ENCODE data around the gene ZNF296. TPM values are rescaled to one million over a fixed set of nuclear protein-coding genes. Genes with fewer than 3 reads are reported as not detected.

The ZNF296 gene
- total and polyA plus RNA-seq, 12 donors, result 0.15 to 0.95 (median 0.22) TPM; not detected in 5

- TF ChIP-seq CTCF (IDR thresholded peaks at IDR 0.05), result no peak
- H3K9me3 ChIP-seq, result no peaks in the 10 kb centered on the region
- WGBS, 2 donors, result 75 to 80% methylated on average over 7 of the region's 7 CpGs
- peaks cover 0 to 73% (median 27%) of the 10 kb centered on the region in 9 donors for H3K36me3 ChIP-seq
- intact Hi-C loops (cut with DNase I), result no loop called here
- peak overlapping the region in 1 of 10 donors; percentile 30 for H3K4me3 ChIP-seq
- DNase-seq (no peak), ATAC-seq (no peak)
- peak overlapping the region in 3 of 10 donors; percentile 30 to 63 (median 62) for H3K27ac ChIP-seq
- H3K4me1 ChIP-seq, result peaks cover 0 to 79% (median 51%) of the 10 kb centered on the region in 9 donors
- no peaks in the 10 kb centered on the region for H3K27me3 ChIP-seq
Observed at GRCh38 chr19:45047188-45047797, 29.0 kb downstream of the ZNF296 start.

- no peak for TF ChIP-seq CTCF (IDR thresholded peaks at IDR 0.05)
- Histone ChIP-seq H3K4me3 (no peak overlapping the region), H3K27me3 (no peaks in the 10 kb centered on the region), H3K36me3 (peaks cover 0 to 73% (median 34%) of the 10 kb centered on the region in 9 donors), H3K9me3 (no peaks in the 10 kb centered on the region), H3K27ac (peak overlapping the region in 8 of 10 donors; percentile 28 to 63 (median 40)), H3K4me1 (peaks cover 0 to 82% (median 56%) of the 10 kb centered on the region in 9 donors)
- WGBS, 2 donors, result 77 to 78% methylated on average over 7 of the region's 7 CpGs
- intact Hi-C loops (cut with DNase I), result no loop called here
- ATAC-seq (peak in 3 of 8 donors; percentile 16 to 25 (median 20)), DNase-seq (no peak)
Observed at GRCh38 chr19:45046355-45046754, 29.9 kb downstream of the ZNF296 start.

GRCh38 chr19:45045671-45046353 is 30.5 kb downstream of the ZNF296 start:
- Histone ChIP-seq H3K27me3 (no peaks in the 10 kb centered on the region), H3K36me3 (peaks cover 0 to 74% (median 37%) of the 10 kb centered on the region in 9 donors), H3K4me3 (no peak overlapping the region), H3K4me1 (peaks cover under 1 to 83% (median 57%) of the 10 kb centered on the region in 9 donors), H3K9me3 (no peaks in the 10 kb centered on the region), H3K27ac (peak overlapping the region in 8 of 10 donors; percentile 28 to 63 (median 40))
- WGBS, 2 donors, result 53 to 58% methylated on average over 14 of the region's 14 CpGs
- no peak for TF ChIP-seq CTCF (IDR thresholded peaks at IDR 0.05)
- ATAC-seq, result peak in 7 of 8 donors; percentile 28 to 58 (median 52)
- DNase-seq, result no peak
- intact Hi-C loops (cut with DNase I), result no loop called here

GRCh38 chr19:45041125-45041524 is 35.2 kb downstream of the ZNF296 start:
- H3K4me3 ChIP-seq, result no peak overlapping the region
- DNase-seq (no peak), ATAC-seq (no peak)
- no peaks in the 10 kb centered on the region for H3K27me3 ChIP-seq
- peaks cover 0 to 80% (median 37%) of the 10 kb centered on the region in 9 donors for H3K36me3 ChIP-seq
- TF ChIP-seq CTCF (IDR thresholded peaks at IDR 0.05), result no peak
- intact Hi-C loops (cut with DNase I), result no loop called here
- peak overlapping the region in 1 of 10 donors; percentile 99 for H3K27ac ChIP-seq
- no peaks in the 10 kb centered on the region for H3K9me3 ChIP-seq
- peaks cover 8 to 65% (median 46%) of the 10 kb centered on the region in 9 donors for H3K4me1 ChIP-seq
- 86 to 88% methylated on average over 6 of the region's 6 CpGs for WGBS, 2 donors

All from heart right ventricle (tissue), 16 donors.